IPS-NIHi7 (cell line): Measurements from ENCODE around the gene BMPR1A.
"Not testable (repeated sequence)": the region's sequence is repeated elsewhere in the genome, so short reads cannot be mapped to it uniquely, and the experiment has no call there.

Experiments
- DNase-seq: peaks from one replicate; pipeline ENCODE4 v3.0.0; 2012; ENCODE audit warnings: mixed read lengths; ENCODE audit errors: extremely low spot score

Gene BMPR1A

DNA sequence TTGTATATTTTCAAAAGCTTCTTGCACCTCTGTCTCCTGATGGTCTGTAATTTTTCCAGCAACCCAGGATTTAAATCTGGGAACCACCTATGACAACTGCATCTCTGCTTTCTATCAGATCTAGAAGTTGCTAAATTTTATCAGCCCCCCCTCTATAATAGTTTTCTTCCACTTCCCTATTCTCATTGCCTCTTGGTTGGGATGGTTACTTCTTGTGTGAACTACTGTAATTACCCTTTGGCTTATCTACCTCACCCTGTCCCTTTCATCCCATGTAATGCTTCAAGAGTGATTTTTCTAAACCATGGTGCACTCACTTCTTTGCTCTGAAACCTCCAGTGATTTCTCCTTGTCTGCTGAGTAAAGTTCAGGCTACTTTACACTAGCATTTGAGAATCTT is 92.3 kb downstream of the BMPR1A start:
- DNase-seq, result no peak

DNA sequence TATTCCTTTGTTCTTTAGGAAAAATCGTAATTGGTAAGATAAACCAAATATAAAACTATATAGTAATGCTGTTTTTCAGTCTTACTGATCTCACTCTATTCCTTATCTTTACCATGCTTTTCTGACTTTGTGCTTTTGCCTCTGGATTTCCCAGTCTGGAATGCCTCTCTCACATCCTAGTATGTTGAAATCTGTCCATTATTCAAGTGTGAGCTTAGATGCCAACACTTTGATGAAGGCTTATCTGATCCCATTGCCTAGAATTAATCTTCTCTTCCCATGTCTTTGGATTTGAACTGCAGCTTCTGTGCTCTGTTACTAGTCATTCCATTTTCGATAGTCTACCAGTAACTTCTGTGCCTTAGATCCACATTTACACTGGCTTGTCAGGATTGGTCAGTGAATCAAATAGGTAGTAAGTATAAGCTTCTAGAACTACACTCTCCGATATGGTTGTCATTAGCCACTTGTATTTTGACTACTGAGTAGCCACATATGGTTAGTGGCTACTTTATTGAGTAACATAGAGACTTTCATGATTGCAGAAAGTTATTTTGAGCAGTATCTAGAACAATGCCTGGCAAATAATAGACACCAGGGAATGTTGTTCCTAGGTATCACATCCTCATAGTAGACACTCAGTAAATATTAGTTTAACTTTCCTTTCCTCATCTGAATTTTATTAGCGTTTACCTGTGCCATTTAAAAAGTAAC is 92.9 kb downstream of the BMPR1A start:
- DNase-seq, result no peak

DNA sequence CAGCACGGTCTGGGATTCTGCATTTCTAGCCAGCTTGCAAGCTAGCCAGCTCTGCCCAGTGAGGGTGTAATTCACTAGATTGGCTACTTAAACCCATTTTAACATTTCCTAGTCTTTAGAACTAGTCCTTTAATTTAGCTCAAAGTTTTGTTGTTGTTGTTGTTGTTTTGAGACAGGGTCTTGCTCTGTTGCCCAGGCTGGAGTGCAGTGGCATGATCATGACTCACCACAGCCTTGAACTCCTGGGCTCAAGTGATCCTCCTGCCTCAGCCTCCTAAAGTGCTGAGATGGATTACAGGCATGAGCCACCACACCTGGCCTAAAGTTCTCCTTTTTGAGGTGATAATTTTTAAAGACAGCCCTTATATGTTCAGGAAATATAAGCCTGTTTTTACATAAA is 94.1 kb downstream of the BMPR1A start:
- DNase-seq, result no peak

DNA sequence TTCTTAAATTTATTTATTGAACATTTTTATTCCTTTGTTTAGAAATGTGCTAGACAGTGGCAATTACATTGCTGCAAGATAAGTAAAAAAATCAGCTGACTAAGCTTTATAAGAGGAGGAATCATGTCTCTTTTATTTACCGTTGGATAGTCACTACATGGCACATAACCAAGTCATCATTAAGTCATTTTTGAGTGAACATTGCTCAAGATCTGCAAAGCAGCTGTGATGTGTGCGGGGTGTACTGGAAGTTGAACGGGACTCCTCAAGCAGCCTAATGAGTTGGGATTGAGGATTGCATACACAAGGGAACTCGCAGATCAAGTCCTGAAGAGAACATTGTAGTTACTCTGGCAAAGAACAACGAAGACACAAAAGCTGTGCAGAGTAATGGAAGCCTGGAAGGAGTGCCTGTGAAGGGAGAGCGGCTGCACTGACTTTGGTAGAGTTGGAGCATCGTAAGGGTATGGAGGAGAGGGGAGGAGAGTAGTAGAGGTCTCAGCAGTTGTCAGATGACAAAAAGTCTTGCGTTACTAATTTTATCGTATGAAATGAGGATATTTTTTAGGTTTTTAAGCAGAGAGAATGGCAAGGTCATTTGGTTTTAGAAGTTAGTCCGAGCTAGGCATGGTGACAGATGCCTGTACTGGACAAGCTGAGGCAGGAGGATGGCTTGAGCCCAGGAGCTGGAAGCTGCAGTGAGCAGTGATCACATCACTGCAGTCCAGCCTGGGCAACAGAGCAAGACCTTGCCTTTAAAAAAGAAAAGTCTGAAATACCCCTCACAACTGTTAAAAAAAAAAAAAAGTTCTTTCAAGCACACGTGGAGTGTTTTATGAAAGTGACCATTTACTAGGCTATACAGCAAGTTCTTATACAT is 95.1 kb downstream of the BMPR1A start:
- no peak for DNase-seq

DNA sequence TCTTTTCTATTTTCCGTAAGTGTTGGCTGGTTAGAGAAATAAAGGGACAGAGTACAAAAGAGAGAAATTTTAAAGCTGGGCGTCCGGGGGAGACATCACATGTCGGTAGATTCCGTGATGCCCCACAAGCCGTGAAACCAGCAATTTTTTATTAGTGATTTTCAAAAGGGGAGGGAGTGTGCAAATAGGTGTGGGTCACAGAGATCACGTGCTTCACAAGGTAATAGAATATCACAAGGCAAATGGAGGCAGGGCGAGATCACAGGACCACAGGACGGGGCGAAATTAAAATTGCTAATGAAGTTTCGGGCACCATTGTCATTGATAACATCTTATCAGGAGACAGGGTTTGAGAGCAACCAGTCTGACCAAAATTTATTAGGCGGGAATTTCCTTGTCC is 97.2 kb downstream of the BMPR1A start:
- not testable (repeated sequence) for DNase-seq

DNA sequence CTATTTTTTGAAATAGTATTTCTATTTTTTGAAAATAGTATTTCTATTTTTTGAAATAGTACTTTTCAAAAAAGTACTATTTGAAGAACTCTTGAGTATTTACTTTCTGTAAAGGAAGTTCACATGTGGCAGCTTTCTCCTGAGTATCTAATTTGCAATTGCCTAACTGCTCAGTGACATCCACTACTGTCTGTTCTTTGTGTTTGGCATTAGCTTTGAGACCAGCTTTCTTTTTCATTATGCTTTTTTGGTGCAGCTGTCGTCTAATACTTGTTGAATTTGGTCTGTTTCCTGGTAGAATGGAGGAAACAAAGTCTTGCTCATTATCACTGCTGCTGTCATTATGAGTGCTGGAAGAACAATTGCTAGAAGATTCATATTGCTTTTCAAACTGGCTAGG is 99.1 kb downstream of the BMPR1A start:
- DNase-seq, result no peak

DNA sequence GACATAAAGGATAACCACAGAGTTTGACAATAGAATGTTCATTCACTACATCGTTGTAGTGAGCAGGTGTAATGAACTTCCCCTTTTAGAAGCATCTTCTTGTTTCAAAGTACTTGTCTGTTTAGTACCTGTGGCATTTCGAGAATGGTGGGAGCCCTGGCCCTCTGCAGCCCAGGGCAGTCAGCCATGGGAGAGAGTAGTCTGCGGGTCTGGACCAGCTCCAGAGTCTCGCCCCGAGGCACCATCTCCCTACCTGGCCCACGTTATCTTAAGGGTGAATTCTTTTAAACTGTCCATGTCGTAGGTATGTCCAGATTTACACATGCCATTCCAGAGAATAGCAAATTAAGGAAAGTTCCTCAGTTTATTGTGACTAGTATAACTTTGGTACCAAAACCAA is 99.7 kb downstream of the BMPR1A start:
- no peak for DNase-seq

DNA sequence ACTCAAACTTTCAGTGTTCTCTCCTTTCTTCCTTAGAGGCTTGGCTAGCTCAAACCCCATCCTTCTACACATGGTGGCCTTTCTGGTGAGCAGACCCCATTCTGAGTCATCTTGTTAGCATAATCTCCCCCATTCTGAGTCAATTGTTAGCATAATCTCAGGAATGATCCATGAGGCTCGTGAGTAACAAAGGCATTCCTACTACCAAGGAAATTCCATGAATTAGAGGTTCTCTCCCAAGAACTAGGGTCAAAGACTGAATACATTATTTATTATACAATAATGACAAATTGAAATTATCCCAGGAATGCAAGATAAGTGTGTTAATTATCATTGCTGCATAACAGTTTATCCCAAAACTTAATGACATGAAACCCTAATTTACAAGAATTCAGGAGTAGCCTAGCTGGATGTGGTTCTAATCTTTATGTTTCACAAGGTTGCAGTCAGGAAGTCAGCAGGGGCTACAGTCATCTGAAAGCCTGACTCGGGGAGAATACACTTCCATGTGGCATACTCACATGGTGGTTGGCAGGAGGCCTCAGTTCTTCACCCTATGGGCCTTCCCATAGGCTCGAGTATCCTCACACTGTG is 100.8 kb downstream of the BMPR1A start:
- no peak for DNase-seq

DNA sequence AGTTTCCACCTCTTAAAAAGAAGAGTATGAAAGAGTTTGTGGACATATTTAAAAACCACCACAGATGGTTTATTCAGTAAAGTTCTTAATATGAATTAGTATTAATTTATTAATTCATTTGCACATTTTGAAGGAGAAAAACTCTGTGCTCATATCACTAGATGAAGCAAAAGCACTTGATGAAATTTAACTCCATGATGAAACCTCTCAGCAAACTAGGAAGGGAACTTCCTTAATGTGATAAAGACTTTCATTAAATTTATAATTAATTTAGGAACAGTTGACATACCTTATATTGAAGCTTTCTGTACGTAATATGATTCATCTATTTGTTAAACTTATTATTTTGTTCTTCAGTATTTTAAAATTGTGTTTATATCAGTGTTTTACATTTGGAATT is 101.6 kb downstream of the BMPR1A start:
- no peak for DNase-seq

DNA sequence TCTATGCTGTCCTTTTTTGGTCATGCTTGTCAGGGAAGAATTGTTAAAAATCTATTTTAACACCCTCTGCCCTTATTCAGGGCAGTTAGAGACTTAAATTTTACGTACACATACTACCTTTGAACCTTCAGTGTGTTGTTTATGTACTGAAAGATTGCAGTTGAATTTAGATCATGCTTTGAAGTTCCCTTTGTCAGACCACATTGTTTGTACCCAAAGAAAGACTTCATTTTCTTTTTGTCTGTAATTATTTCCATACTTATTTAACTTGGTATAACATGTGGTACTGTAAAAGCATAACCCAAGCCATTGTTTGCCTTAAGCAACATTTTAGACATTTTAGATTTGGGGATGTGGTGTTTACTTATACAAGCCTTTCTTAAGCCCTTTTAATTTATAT is 104.9 kb downstream of the BMPR1A start:
- DNase-seq, result no peak

DNA sequence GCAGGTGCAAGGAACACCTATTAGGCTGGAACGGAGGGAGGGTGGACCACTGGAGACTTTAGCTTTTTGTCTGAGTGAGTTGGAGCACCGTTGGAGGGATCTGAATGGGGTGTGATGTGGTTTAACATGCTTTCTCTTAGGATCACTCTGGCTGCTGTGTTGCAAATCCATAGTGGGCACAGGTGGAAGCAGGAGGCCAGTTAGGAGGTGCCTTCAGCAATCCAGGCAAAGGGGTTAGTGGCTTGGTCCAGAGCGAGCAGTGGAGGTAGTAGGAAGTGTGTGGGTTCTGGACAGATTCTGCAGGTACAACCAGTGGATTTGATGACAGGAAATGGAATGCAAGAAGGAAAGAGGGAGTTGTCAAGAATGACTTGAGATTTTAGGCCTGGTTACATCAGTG is 106.0 kb downstream of the BMPR1A start:
- DNase-seq, result no peak

DNA sequence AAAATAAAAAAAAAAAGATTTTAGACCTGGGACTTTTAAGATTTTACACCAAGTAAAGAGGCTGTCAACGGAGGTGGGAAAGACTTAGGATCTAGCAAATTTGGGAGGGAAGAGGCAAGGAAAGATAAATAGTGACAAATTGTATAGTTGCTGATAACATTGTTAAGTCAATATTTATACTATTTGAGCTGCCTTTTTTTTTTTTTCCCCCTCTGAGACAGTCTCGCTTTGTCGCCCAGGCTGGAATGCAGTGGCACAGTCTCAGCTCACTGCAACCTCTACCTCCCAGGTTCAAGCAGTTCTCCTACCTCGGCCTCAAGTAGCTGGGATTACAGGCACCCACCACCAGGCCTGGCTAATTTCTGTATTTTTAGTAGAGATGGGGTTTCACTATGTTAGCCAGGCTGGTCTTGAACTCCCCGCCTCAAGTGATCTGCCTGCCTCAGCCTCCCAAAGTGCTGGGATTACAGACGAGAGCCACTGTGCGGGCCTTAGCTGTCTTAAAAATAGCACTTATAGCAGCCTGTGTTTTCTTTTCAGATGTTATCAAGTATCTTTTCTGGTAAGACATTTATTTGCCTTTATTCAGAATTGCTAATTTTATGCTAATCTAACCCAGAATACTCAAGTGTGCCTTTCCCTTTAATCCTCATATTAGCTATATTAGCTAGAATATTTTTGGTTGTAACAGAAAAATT is 106.5 kb downstream of the BMPR1A start:
- DNase-seq, result no peak

DNA sequence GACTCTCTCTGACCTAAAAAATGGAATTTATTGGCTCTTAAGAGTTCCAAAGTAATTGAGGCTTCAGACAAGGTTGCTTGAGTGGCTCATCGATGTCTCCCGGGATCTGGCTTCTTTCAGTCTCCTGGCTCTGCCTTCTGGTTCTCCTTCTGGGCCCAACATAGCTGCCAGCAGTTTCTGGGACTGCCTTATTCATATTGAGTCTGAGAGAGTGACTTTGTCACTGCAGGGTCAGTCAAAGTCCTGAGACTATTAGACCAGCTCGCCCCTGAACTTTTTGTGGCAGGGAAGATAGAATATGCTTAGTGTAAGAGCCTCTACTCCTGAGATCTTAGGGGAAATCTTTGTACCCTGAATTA is 107.0 kb downstream of the BMPR1A start:
- DNase-seq, result no peak

DNA sequence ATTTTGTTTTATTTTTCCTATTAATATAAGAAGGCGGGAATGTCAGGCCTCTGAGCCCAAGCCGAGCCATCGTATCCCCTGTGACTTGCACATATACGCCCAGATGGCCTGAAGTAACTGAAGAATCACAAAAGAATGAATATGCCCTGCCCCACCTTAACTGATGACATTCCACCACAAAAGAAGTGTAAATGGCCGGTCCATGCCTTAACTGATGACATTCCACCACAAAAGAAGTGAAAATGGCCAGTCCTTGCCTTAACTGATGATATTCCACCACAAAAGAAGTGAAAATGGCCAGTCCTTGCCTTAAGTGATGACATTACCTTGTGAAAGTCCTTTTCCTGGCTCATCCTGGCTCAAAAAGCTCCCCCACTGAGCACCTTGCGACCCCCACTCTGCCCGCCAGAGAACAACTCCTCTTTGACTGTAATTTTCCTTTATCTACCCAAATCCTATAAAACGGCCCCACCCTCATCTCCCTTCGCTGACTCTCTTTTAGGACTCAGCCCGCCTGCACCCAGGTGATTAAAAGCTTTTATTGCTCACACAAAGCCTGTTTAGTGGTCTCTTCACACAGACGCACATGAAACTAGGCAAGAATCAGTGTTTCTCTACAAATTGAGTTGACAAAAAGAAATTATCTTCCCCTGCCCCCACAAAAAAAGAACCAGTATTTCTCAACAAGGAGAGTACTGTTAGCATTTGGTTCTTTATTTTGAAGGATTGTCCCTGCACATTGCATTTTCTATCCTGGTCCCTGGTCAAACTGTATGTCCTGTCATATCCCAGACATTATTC is 108.8 kb downstream of the BMPR1A start:
- DNase-seq, result not testable (repeated sequence)

DNA sequence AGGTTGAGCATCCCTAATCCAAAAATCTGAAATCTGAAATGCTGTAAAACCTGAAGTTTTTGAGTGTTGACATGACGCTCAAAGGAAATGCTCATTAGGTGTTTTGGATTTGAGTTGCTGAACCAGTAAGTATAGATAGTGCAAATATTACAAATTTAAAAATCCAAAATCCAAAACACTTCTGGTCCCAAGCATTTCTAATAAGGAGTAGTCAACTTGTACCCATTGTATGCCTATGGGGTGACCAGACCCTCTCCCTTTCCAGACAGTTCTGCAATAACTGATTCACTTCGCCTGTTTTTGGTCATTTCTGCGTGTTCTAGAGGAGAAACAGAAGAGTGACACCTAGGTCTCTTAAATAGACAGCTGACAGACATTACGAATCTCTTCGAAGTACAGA is 110.7 kb downstream of the BMPR1A start:
- no peak for DNase-seq

DNA sequence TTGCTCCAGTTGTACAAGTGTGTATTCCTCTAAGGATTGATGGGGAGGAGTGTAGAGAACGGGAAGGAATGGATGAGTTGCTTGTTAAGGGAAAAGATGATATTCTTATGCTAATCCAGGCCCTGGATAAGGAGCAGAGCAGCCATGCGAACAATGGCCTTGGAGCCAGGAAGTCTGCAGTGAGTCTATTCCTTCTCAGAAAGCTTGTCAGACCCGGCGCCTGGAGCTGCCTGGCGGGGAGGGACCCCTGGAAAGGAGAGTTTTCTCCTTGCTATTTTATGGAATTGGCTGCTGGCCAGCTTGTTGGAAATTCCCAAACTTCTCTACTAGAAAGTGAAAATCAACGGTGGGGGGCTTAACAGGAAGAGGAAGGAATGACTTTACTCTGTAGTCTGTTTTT is 111.9 kb downstream of the BMPR1A start:
- peak; percentile 83 for DNase-seq

DNA sequence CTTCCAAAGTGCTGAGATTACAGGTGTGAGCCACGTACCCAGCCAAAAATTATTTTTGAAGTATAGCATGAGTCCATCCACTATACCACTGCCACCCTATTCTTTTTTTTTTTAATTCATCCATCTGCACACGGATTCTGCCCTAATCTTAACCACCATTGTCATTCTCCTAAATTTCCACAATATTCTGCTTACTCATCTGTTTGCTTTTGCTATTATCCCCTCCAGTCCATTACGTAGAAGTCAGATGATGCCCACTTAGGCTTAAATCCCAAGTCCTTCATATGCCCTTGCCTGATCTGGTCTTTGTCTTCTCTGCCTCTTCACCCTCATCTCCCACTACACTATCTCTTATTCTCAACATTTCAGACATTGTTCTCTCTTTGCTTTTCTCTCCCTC is 114.3 kb downstream of the BMPR1A start:
- DNase-seq, result no peak

DNA sequence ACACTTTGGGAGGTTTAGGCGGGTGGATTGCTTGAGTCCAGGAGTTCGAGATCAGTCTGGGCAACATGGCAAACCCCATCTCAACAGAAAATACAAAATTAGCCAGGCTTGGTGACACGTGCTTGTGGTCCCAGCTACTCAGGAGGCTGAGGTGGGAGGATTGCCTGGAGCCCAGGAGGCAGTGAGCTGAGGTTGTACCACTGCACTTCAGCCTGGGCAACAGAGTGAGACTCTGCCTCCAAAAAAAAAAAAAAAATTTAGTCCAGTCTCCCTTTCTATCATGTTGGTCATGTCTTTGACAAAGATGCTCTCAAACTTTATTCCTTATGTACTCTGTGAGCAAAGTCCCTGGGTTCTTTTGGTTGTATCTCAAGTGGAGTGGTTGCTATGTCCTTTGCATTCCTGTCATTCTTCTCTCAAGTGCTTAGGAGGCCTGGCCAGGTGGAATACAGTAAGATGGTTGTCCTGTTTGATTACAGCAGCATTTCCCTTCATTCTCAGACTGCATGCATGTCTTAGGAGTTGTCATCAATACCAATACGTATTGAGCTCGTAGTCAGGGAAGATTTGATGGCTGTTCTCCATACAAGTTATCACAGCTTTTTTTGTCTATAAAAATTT is 115.3 kb downstream of the BMPR1A start:
- DNase-seq, result no peak

DNA sequence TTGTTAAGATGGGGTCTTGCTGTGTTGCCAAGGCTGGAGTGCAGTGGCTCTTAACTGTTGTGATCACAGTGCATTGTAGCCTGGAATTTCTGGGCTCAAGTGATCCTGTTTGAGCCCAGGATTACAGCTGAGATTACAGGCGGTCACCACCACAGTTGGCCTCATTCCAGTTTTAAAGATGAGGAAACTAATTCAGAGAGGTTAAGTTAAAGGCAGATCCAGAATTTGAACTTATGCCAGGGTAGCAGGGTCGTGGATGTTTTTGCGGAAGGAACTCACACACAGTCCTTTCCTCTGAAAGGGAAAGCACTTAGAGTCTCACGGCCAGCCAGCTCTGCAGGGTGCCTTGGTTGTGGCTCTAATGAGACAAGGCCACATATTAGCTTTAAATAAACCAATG is 116.3 kb downstream of the BMPR1A start:
- DNase-seq, result no peak

DNA sequence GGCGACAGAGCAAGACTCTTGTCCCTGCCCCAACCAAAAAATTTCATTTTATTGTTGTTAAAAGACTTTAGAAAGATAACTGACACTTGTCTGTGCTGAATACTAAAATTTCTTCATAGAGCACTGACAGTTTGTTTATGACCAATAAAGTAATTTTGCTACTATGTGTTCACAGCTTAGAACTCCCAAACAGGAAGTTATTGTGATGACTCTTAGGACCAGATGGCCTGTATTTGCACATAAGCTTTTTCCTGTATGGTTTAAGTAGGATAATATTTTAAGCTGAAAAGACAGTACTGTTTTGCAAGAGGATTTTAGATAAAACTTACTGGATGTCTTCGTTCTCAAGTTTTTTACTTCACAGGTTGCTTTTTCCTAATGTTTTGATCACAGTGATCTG is 120.3 kb downstream of the BMPR1A start:
- no peak for DNase-seq
